ENCODE data around the gene ST8SIA6.

DNA sequence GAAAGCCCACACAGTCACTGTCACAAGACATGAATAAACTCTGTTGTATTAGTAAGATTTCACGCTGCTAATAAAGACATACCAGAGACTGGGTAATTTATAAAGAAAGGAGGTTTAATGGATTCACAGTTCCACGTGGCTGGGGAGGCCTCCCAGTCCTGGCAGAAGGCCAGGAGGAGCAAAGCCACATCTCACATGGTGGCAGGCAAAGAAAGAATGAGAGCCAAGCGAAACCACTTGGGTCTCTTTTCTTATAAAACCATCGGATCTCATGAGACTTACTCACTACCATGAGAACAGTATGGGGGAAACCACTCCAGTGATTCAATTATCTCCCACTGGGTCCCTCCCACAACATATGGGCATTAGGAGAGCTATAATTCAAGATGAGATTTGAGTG is 110.2 kb downstream of the ST8SIA6 start:
- no peak for TF ChIP-seq NFIC (IDR thresholded peaks at IDR 0.05)
- TF ChIP-seq EP300 (IDR thresholded peaks at IDR 0.05; ENCODE audit: borderline replicate concordance), result no peak
- TF ChIP-seq TAF1 (IDR thresholded peaks at IDR 0.05; ENCODE audit: low read depth), result no peak
- no peak for TF ChIP-seq YY1 (IDR thresholded peaks at IDR 0.05; ENCODE audit: low read depth)
- TF ChIP-seq, protein P1, sequence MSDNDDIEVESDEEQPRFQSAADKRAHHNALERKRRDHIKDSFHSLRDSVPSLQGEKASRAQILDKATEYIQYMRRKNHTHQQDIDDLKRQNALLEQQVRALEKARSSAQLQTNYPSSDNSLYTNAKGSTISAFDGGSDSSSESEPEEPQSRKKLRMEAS (IDR thresholded peaks at IDR 0.05), result no peak
- no peak for TF ChIP-seq EGR1 (IDR thresholded peaks at IDR 0.05)
- TF ChIP-seq TCF12 (IDR thresholded peaks at IDR 0.05; ENCODE audit: low read depth), result no peak
